Peyer's patch (tissue), 4 donors: ENCODE measurements around the gene RNLS. TPM values are rescaled to one million over a fixed set of nuclear protein-coding genes. Genes with fewer than 3 reads are reported as not detected.

Experiments used
- DNase-seq, 3 donors: peaks; one replicate each; pipeline ENCODE4 v3.0.0-alpha.2; 2017 to 2019
- H3K27ac ChIP-seq, 4 donors: fragments of 200-600 bp; sonication (generic); one replicate each; pipeline ENCODE4 v1.5.1; 2016 to 2019
- H3K27me3 ChIP-seq, 2 donors: fragments of 200-600 bp; sonication (generic); one replicate each; pipeline ENCODE4 v1.5.1; 2019
- H3K36me3 ChIP-seq, 3 donors: fragments of 200-600 bp; sonication (generic); one replicate each; pipeline ENCODE4 v1.5.1; 2016 to 2019
- H3K4me1 ChIP-seq, 4 donors: fragments of 200-600 bp; sonication (generic); one replicate each; pipeline ENCODE4 v1.5.1; 2016 to 2019
- H3K4me3 ChIP-seq, 4 donors: fragments of 200-600 bp; sonication (generic); 1 replicate in 3 of 4; 2 replicates in 1 of 4; pipeline ENCODE4 v1.5.1; 2016 to 2019; ENCODE audit warnings: mild to moderate bottlenecking in 1 of 4
- H3K9me3 ChIP-seq, 4 donors: fragments of 200-600 bp; sonication (generic); one replicate each; pipeline ENCODE4 v1.5.1; 2016 to 2019; ENCODE audit warnings: mild to moderate bottlenecking in 1 of 4
- CTCF ChIP-seq, 6 experiments: fragments of 450-650 bp in 4 of 6; fragments of 200-600 bp in 2 of 6; sonication (generic) in 1 of 6; IDR thresholded peaks; one replicate each; pipeline ENCODE4 v1.5.1; 2017 to 2019; ENCODE audit warnings: antibody characterized with exemption in 6 of 6, mild to moderate bottlenecking in 3 of 6, moderate library complexity in 1 of 6
- POLR2A ChIP-seq, 2 donors: fragments of 450-650 bp; IDR thresholded peaks; one replicate each; pipeline ENCODE4 v1.5.1; 2017; ENCODE audit warnings: antibody characterized with exemption in 2 of 2, mild to moderate bottlenecking in 2 of 2, moderate library complexity in 2 of 2
- total RNA-seq, 4 donors: library from RNA; depleted of rRNA; stranded (reverse); fragments of >200 nt; gene quantifications; one replicate each; pipeline ENCODE4 v1.1.0, GENCODE V29; 2016

The RNLS gene
- total RNA-seq, 4 donors from 2014 or later, result 4.1 to 29.6 (median 22.6) TPM

GRCh38 chr10:88392222-88392621 lies 190.9 kb downstream of the RNLS start:
- Histone ChIP-seq H3K27me3 (no peaks in the 10 kb centered on the region), H3K4me3 (no peak overlapping the region), H3K36me3 (no peaks in the 10 kb centered on the region), H3K4me1 (peaks cover 0 to 20% (median 7%) of the 10 kb centered on the region in 4 donors), H3K27ac (no peak overlapping the region), H3K9me3 (peaks cover 0 to 13% (median 0%) of the 10 kb centered on the region in 4 donors)
- DNase-seq, result peak in 1 of 3 donors; percentile 31
- TF ChIP-seq POLR2A (IDR thresholded peaks at IDR 0.05), result no peak
- TF ChIP-seq CTCF (IDR thresholded peaks at IDR 0.05), result no peak

GRCh38 chr10:88390041-88390440 lies 193.1 kb downstream of the RNLS start:
- TF ChIP-seq CTCF (IDR thresholded peaks at IDR 0.05) (no peak), POLR2A (IDR thresholded peaks at IDR 0.05) (no peak)
- peaks cover 0 to 40% (median 17%) of the 10 kb centered on the region in 4 donors for H3K4me1 ChIP-seq
- no peak for DNase-seq

GRCh38 chr10:88389456-88389855 lies 193.7 kb downstream of the RNLS start:
- peaks cover 0 to 41% (median 20%) of the 10 kb centered on the region in 4 donors for H3K4me1 ChIP-seq
- DNase-seq, result peak in 2 of 3 donors; percentile 26 to 66
- no peak overlapping the region for H3K27ac ChIP-seq
- no peaks in the 10 kb centered on the region for H3K27me3 ChIP-seq
- H3K4me3 ChIP-seq, result no peak overlapping the region
- no peaks in the 10 kb centered on the region for H3K36me3 ChIP-seq
- TF ChIP-seq CTCF (IDR thresholded peaks at IDR 0.05) (peak; percentile 47 to 73 (median 64)), POLR2A (IDR thresholded peaks at IDR 0.05) (no peak)
- H3K9me3 ChIP-seq, result no peaks in the 10 kb centered on the region

More at GRCh38 chr10:88390041-88390440, 193.1 kb downstream of the RNLS start:
- no peak overlapping the region for H3K27ac ChIP-seq
- no peak overlapping the region for H3K4me3 ChIP-seq
- no peaks in the 10 kb centered on the region for H3K27me3 ChIP-seq
- no peaks in the 10 kb centered on the region for H3K9me3 ChIP-seq
- H3K36me3 ChIP-seq, result no peaks in the 10 kb centered on the region

- peak overlapping the region in 2 of 4 donors; percentile 26 to 27 for H3K27ac ChIP-seq
- DNase-seq, result no peak
Measured at GRCh38 chr10:88388324-88388723, 194.8 kb downstream of the RNLS start.

GRCh38 chr10:88386821-88387773 lies 196.0 kb downstream of the RNLS start:
- no peak for TF ChIP-seq POLR2A (IDR thresholded peaks at IDR 0.05)
- no peak for TF ChIP-seq CTCF (IDR thresholded peaks at IDR 0.05)
- no peak for DNase-seq
- no peaks in the 10 kb centered on the region for H3K9me3 ChIP-seq
- no peaks in the 10 kb centered on the region for H3K36me3 ChIP-seq
- peak overlapping the region; percentile 71 to 84 (median 78) for H3K27ac ChIP-seq
- peak overlapping the region in 2 of 4 donors; percentile 13 to 15 for H3K4me3 ChIP-seq
- peaks cover 0 to 41% (median 20%) of the 10 kb centered on the region in 4 donors for H3K4me1 ChIP-seq
- H3K27me3 ChIP-seq, result no peaks in the 10 kb centered on the region

More at GRCh38 chr10:88388324-88388723, 194.8 kb downstream of the RNLS start:
- TF ChIP-seq POLR2A (IDR thresholded peaks at IDR 0.05), result no peak
- Histone ChIP-seq H3K4me1 (peaks cover 0 to 41% (median 20%) of the 10 kb centered on the region in 4 donors), H3K27me3 (no peaks in the 10 kb centered on the region), H3K9me3 (no peaks in the 10 kb centered on the region), H3K4me3 (no peak overlapping the region), H3K36me3 (no peaks in the 10 kb centered on the region)
